Measurements from ENCODE around the gene ZMYND8.

- TF ChIP-seq POLR2A (IDR thresholded peaks at IDR 0.05) (no peak), CTCF (IDR thresholded peaks at IDR 0.05) (no peak)
Measured at GRCh38 chr20:47335251-47336128, 21.0 kb downstream of the ZMYND8 start.
